Suprapubic skin (tissue), 4 donors: Measurements from ENCODE around the gene RNF17.

Source experiments
- EP300 ChIP-seq: sonication (generic); formaldehyde crosslinking; IDR thresholded peaks from one replicate; pipeline ENCODE4 v1.6.1; 2017; ENCODE audit warnings: antibody characterized with exemption
- POLR2A ChIP-seq, 2 donors: fragments of 450-650 bp; IDR thresholded peaks; one replicate each; pipeline ENCODE4 v1.6.1; 2017; ENCODE audit warnings: antibody characterized with exemption in 2 of 2, mild to moderate bottlenecking in 2 of 2, moderate library complexity in 2 of 2
- POLR2AphosphoS5 ChIP-seq, 3 donors: sonication (generic); formaldehyde crosslinking; IDR thresholded peaks; one replicate each; pipeline ENCODE4 v1.6.1; 2017; ENCODE audit warnings: antibody characterized with exemption in 3 of 3
- TF ChIP-seq, protein P1 (sequence below), 2 donors: fragments of 200-600 bp in 1 of 2; fragments of 450-650 bp in 1 of 2; sonication (generic) in 1 of 2; IDR thresholded peaks; one replicate each; pipeline ENCODE4 v1.5.1; 2016 to 2019; ENCODE audit warnings: antibody characterized with exemption in 2 of 2, mild to moderate bottlenecking in 1 of 2, moderate library complexity in 1 of 2

DNA sequence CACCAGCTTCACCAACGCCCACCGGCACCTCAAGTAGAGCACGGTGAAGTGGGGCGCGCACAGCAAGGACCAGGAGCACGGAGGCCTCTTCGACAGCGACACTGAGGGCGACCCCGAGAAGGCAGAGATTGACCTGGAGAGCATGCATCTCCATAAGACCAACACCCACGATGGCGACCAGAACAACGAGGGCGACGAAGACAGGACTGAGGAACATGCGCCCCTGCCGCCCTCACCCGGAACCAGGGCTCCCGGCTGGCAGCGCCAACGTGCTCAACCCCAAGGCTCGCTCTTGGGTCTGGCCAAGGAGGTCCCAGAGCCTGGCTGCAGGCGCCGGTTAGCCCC, 18.5 kb upstream of the RNF17 start:
- TF ChIP-seq, protein P1, sequence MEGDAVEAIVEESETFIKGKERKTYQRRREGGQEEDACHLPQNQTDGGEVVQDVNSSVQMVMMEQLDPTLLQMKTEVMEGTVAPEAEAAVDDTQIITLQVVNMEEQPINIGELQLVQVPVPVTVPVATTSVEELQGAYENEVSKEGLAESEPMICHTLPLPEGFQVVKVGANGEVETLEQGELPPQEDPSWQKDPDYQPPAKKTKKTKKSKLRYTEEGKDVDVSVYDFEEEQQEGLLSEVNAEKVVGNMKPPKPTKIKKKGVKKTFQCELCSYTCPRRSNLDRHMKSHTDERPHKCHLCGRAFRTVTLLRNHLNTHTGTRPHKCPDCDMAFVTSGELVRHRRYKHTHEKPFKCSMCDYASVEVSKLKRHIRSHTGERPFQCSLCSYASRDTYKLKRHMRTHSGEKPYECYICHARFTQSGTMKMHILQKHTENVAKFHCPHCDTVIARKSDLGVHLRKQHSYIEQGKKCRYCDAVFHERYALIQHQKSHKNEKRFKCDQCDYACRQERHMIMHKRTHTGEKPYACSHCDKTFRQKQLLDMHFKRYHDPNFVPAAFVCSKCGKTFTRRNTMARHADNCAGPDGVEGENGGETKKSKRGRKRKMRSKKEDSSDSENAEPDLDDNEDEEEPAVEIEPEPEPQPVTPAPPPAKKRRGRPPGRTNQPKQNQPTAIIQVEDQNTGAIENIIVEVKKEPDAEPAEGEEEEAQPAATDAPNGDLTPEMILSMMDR (IDR thresholded peaks at IDR 0.05): no peak
- TF ChIP-seq POLR2A (IDR thresholded peaks at IDR 0.05) (no peak), POLR2AphosphoS5 (IDR thresholded peaks at IDR 0.05) (no peak), EP300 (no peak)
